ENCODE data around the gene TBX22. TPM values are rescaled to one million over a fixed set of nuclear protein-coding genes. Genes with fewer than 3 reads are reported as not detected.

TBX22 gene, protein sequence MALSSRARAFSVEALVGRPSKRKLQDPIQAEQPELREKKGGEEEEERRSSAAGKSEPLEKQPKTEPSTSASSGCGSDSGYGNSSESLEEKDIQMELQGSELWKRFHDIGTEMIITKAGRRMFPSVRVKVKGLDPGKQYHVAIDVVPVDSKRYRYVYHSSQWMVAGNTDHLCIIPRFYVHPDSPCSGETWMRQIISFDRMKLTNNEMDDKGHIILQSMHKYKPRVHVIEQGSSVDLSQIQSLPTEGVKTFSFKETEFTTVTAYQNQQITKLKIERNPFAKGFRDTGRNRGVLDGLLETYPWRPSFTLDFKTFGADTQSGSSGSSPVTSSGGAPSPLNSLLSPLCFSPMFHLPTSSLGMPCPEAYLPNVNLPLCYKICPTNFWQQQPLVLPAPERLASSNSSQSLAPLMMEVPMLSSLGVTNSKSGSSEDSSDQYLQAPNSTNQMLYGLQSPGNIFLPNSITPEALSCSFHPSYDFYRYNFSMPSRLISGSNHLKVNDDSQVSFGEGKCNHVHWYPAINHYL
- polyA plus RNA-seq = under 1 TPM in 1 of 4 donors, not detected in 3; 0.09 TPM
- long read RNA-seq, donor 1 = 0 reads
- long read RNA-seq, donor 2 = 0 reads
- long read RNA-seq, donor 3 = 0 reads
- long read RNA-seq, donor 4 = 0 reads
- long read RNA-seq, donor 5 = 0 reads
- long read RNA-seq, donor 6 = 0 reads
- long read RNA-seq, donor 7 = 0 reads
- long read RNA-seq, donor 8 = 0 reads
- long read RNA-seq, donor 9 = 0 reads
- long read RNA-seq, donor 10 = 0 reads

DNA sequence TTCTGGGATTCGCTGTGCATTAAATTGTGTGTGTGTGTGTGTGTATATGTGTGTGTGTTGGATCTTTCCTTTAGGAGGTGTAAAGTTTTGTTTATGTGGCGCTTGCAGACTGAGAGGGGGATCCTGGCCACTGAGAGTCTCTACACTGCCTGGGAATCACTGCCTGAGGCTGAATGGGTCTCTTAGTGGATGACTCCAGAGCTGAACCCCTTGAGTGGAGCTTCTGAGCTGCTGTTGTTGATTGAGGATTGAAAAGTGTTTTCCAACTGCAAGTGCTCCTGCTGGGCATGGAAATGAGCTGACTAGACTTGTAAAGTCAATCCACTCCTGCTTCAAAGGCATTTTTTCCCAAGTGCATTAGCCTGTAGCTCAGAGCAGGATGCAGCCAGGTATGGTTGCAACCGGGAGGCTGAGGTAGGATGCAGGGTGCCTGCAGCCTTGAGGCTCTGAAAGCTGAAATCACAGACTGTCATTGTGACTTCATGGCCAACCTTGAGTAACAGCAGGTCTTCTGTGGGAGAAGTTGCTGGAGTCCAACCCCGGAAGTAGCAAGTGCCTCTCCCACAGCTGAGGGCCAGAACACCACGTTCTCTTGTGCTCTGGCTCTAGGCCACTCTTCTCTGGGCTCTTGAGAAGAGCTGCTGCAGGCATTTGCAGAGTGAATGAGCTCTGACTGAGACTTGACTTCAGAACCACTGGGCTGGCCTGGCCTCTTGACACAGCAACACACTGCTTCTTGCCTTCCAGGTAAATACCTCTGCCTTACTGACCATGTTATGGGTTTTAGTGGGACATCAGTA is at the start of gene TBX22:
TSS of gene TBX22 (plus strand) at position 613 of the 800 bp plus-strand sequence. CDS start 7,517 bp downstream, outside the sequence.
- Histone ChIP-seq H3K4me3 (ENCODE audit: low read depth in 1 of 3, low read length in 3 of 3) (no peak within 1 kb of the TSS), H3K9me3 (ENCODE audit: control insufficient read depth in 2 of 2, insufficient read depth in 1 of 2, low read depth in 1 of 2, low read length in 1 of 2) (no peaks in the 10 kb centered on the region), H3K36me3 (ENCODE audit: control insufficient read depth in 3 of 3, insufficient read depth in 2 of 3, low read depth in 1 of 3, low read length in 3 of 3) (no peaks in the 10 kb centered on the region), H3K27ac (ENCODE audit: low read depth in 1 of 3, low read length in 2 of 3) (no peak within 1 kb of the TSS), H3K27me3 (ENCODE audit: control insufficient read depth in 3 of 3, insufficient read depth in 3 of 3, low read length in 3 of 3) (no peaks in the 10 kb centered on the region), H3K4me1 (ENCODE audit: control insufficient read depth in 3 of 3, insufficient read depth in 2 of 3, low read depth in 1 of 3, low read length in 2 of 3) (no peaks in the 10 kb centered on the region)
- FAIRE-seq = no peak
- no peak for DNase-seq
- 42 to 51% (median 45%) methylated on average over 5 of the region's 5 CpGs for WGBS, 3 donors

DNA sequence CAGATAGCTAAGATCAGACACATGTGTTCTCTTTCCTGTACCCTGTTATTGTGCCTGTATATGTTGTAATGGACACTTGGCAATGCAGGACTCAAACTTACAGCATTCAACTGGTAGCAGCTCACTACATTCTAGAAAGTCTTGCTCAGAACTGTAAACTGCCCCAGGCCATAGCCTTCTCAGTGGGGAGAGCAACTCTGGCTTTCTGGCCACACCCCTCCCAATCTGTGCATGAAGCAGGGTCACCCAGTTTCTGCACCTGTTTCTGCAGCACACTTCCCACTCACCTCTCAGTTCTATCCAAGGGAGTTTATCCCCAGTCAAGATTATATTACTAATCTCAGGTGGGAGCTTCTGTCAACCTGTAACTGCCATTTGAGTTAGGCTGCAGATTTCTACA is 38.9 kb upstream of the TBX22 start:
- H3K27me3 ChIP-seq (ENCODE audit: control insufficient read depth in 3 of 3, insufficient read depth in 3 of 3, low read length in 3 of 3) = no peaks in the 10 kb centered on the region
- H3K27ac ChIP-seq (ENCODE audit: low read depth in 1 of 3, low read length in 2 of 3) = no peak overlapping the region
- FAIRE-seq (no peak), DNase-seq (no peak)
- H3K4me1 ChIP-seq (ENCODE audit: control insufficient read depth in 3 of 3, insufficient read depth in 2 of 3, low read depth in 1 of 3, low read length in 2 of 3) = no peaks in the 10 kb centered on the region
- no peak overlapping the region for H3K4me3 ChIP-seq (ENCODE audit: low read depth in 1 of 3, low read length in 3 of 3)
- H3K9me3 ChIP-seq (ENCODE audit: control insufficient read depth in 2 of 2, insufficient read depth in 1 of 2, low read depth in 1 of 2, low read length in 1 of 2) = peaks cover 0 to 6% of the 10 kb centered on the region in 2 donors
- no peaks in the 10 kb centered on the region for H3K36me3 ChIP-seq (ENCODE audit: control insufficient read depth in 3 of 3, insufficient read depth in 2 of 3, low read depth in 1 of 3, low read length in 3 of 3)

DNA sequence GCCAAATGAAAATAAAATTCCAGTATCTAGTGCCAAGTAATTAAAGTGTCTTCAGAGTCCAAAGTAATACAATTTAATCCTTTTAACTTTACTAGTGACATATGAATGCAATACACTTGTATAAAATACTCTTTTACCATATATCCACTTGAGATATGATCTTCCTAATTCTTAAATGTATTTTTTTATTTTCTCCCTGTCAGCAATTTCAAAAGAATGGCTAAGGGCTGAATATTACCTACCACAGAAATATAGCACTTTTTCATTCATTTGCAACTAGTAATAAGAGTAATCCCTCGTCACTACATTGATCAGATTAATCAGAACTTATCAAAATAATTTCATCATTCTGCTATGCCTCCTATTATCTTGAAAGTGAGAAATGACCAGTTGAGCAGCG is 10.1 kb upstream of the TBX22 start:
- DNase-seq (no peak), FAIRE-seq (no peak)
- H3K27ac ChIP-seq (ENCODE audit: low read depth in 1 of 3, low read length in 2 of 3) = no peak overlapping the region
- no peaks in the 10 kb centered on the region for H3K4me1 ChIP-seq (ENCODE audit: control insufficient read depth in 3 of 3, insufficient read depth in 2 of 3, low read depth in 1 of 3, low read length in 2 of 3)
- no peaks in the 10 kb centered on the region for H3K27me3 ChIP-seq (ENCODE audit: control insufficient read depth in 3 of 3, insufficient read depth in 3 of 3, low read length in 3 of 3)
- H3K4me3 ChIP-seq (ENCODE audit: low read depth in 1 of 3, low read length in 3 of 3) = no peak overlapping the region
- WGBS, 3 donors = 29 to 64% (median 44%) methylated on average over 2 of the region's 2 CpGs
- no peaks in the 10 kb centered on the region for H3K9me3 ChIP-seq (ENCODE audit: control insufficient read depth in 2 of 2, insufficient read depth in 1 of 2, low read depth in 1 of 2, low read length in 1 of 2)
- no peaks in the 10 kb centered on the region for H3K36me3 ChIP-seq (ENCODE audit: control insufficient read depth in 3 of 3, insufficient read depth in 2 of 3, low read depth in 1 of 3, low read length in 3 of 3)

DNA sequence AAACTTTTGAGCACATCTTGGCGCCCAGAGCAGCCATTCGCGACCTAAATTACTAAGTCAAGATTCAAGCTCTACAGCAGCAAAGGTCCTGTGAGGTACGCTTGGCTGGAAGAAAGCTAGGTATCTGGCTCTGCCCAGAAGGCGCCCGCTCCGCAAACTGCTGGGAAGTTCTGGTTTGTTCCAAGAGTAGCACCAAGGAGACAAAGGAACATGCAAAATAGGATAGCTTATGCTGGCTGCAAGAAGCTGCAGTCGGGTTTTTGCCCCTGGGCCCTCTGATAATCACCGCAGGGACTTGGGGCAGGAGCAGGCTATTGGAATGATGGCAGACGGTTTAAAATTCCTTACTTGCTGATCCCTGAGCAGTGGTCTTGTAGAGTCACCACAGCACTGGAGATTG is 3.0 kb upstream of the TBX22 start:
- no peaks in the 10 kb centered on the region for H3K36me3 ChIP-seq (ENCODE audit: control insufficient read depth in 3 of 3, insufficient read depth in 2 of 3, low read depth in 1 of 3, low read length in 3 of 3)
- no peak overlapping the region for H3K27ac ChIP-seq (ENCODE audit: low read depth in 1 of 3, low read length in 2 of 3)
- WGBS, 3 donors = 81 to 84% (median 82%) methylated on average over 10 of the region's 10 CpGs
- H3K4me3 ChIP-seq (ENCODE audit: low read depth in 1 of 3, low read length in 3 of 3) = no peak overlapping the region
- no peaks in the 10 kb centered on the region for H3K27me3 ChIP-seq (ENCODE audit: control insufficient read depth in 3 of 3, insufficient read depth in 3 of 3, low read length in 3 of 3)
- H3K9me3 ChIP-seq (ENCODE audit: control insufficient read depth in 2 of 2, insufficient read depth in 1 of 2, low read depth in 1 of 2, low read length in 1 of 2) = no peaks in the 10 kb centered on the region
- H3K4me1 ChIP-seq (ENCODE audit: control insufficient read depth in 3 of 3, insufficient read depth in 2 of 3, low read depth in 1 of 3, low read length in 2 of 3) = no peaks in the 10 kb centered on the region
- DNase-seq (no peak), FAIRE-seq (no peak)

DNA sequence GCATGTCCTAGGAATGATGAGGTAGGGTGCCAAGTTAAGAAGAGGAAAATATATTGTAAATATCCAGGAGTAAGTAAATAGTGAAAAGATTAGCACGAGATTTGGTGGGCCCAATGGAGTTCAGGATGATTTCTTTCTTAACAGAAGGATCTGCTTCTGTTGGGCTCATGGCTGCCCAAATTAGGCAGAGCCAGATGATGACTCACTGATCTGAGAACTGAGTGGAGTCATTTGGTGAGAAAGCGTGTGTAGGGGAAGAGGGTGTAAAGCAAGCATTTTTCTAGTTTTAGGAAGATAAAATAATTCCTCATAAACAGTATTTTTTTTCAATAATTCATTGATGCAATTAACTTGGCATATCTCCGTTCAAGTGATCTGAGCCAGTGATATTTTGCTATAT is 1.6 kb downstream of the TBX22 start:
- no peak for FAIRE-seq
- no peaks in the 10 kb centered on the region for H3K9me3 ChIP-seq (ENCODE audit: control insufficient read depth in 2 of 2, insufficient read depth in 1 of 2, low read depth in 1 of 2, low read length in 1 of 2)
- WGBS, 3 donors = 54 to 72% (median 64%) methylated on average over 3 of the region's 3 CpGs

DNA sequence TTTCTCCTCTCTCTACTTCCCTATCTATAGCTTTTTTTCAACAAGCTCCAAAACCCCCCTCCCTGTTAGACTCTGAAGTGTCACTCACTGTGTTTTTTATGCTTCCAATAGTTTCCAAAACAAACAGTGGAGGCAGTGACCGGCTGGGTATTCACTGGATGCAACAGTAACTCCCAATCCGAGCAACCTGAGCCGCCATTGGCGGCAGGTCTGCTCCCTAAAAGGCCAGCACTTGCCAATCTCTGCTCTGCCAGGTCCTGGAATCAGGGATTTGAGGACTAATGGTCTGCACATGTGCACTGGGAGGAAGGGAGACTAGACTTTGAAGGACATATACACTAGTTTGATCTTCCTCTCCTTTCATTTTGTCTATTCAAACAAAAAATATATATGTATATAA is 7.1 kb downstream of the TBX22 start:
- Histone ChIP-seq H3K36me3 (ENCODE audit: control insufficient read depth in 3 of 3, insufficient read depth in 2 of 3, low read depth in 1 of 3, low read length in 3 of 3) (no peaks in the 10 kb centered on the region), H3K4me3 (ENCODE audit: low read depth in 1 of 3, low read length in 3 of 3) (no peak overlapping the region), H3K9me3 (ENCODE audit: control insufficient read depth in 2 of 2, insufficient read depth in 1 of 2, low read depth in 1 of 2, low read length in 1 of 2) (no peaks in the 10 kb centered on the region), H3K4me1 (ENCODE audit: control insufficient read depth in 3 of 3, insufficient read depth in 2 of 3, low read depth in 1 of 3, low read length in 2 of 3) (no peaks in the 10 kb centered on the region), H3K27me3 (ENCODE audit: control insufficient read depth in 3 of 3, insufficient read depth in 3 of 3, low read length in 3 of 3) (peaks cover 0 to 10% (median 0%) of the 10 kb centered on the region in 3 donors), H3K27ac (ENCODE audit: low read depth in 1 of 3, low read length in 2 of 3) (no peak overlapping the region)
- no peak for DNase-seq
- no peak for FAIRE-seq
- 14 to 48% (median 19%) methylated on average over 4 of the region's 4 CpGs for WGBS, 3 donors

More for the DNA sequence above, 1.6 kb downstream of the TBX22 start:
- no peaks in the 10 kb centered on the region for H3K4me1 ChIP-seq (ENCODE audit: control insufficient read depth in 3 of 3, insufficient read depth in 2 of 3, low read depth in 1 of 3, low read length in 2 of 3)
- H3K4me3 ChIP-seq (ENCODE audit: low read depth in 1 of 3, low read length in 3 of 3) = no peak overlapping the region
- no peak overlapping the region for H3K27ac ChIP-seq (ENCODE audit: low read depth in 1 of 3, low read length in 2 of 3)
- H3K27me3 ChIP-seq (ENCODE audit: control insufficient read depth in 3 of 3, insufficient read depth in 3 of 3, low read length in 3 of 3) = no peaks in the 10 kb centered on the region
- no peak for DNase-seq
- no peaks in the 10 kb centered on the region for H3K36me3 ChIP-seq (ENCODE audit: control insufficient read depth in 3 of 3, insufficient read depth in 2 of 3, low read depth in 1 of 3, low read length in 3 of 3)

DNA sequence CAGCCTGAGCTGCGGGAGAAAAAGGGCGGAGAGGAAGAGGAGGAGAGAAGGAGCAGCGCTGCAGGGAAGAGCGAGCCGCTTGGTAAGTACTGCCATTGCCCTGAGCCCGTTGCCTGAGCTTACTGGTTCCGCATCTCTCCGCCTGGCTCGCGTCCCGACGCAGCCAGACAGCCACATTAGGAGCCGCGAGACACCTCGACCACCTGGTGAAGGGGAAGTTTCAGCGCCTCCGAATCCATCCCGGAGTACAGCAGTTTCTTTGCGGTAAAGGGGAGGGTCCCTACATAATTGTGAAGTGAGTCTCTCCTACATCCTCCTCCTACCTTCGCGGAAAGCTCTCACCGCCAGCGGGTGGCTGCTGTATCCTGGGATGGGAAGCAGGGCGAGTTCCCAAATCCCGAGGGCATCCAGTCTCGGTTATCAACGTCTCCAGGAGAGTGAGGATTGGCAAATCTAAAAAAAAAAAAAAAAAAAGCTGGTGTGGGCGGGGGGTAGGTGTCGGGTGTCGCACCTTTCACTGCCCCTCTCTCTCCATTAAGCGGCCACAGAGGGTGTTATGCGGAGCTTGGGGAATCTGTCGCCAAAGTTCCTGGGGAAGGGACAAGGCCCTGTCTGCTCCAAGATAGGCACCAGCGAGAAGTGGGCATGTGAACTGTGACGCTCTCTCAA is 7.9 kb downstream of the TBX22 start:
- H3K4me1 ChIP-seq (ENCODE audit: control insufficient read depth in 3 of 3, insufficient read depth in 2 of 3, low read depth in 1 of 3, low read length in 2 of 3) = no peaks in the 10 kb centered on the region
- H3K27ac ChIP-seq (ENCODE audit: low read depth in 1 of 3, low read length in 2 of 3) = no peak overlapping the region
- H3K4me3 ChIP-seq (ENCODE audit: low read depth in 1 of 3, low read length in 3 of 3) = peak overlapping the region in 1 of 3 donors; percentile 18
- H3K27me3 ChIP-seq (ENCODE audit: control insufficient read depth in 3 of 3, insufficient read depth in 3 of 3, low read length in 3 of 3) = peaks cover 0 to 10% (median 0%) of the 10 kb centered on the region in 3 donors
- WGBS, 3 donors = 7 to 27% (median 15%) methylated on average over 19 to 35 of the region's 35 CpGs
- DNase-seq = peak in 1 of 2 donors; percentile 7
- no peaks in the 10 kb centered on the region for H3K9me3 ChIP-seq (ENCODE audit: control insufficient read depth in 2 of 2, insufficient read depth in 1 of 2, low read depth in 1 of 2, low read length in 1 of 2)
- no peaks in the 10 kb centered on the region for H3K36me3 ChIP-seq (ENCODE audit: control insufficient read depth in 3 of 3, insufficient read depth in 2 of 3, low read depth in 1 of 3, low read length in 3 of 3)
- FAIRE-seq = no peak

DNA sequence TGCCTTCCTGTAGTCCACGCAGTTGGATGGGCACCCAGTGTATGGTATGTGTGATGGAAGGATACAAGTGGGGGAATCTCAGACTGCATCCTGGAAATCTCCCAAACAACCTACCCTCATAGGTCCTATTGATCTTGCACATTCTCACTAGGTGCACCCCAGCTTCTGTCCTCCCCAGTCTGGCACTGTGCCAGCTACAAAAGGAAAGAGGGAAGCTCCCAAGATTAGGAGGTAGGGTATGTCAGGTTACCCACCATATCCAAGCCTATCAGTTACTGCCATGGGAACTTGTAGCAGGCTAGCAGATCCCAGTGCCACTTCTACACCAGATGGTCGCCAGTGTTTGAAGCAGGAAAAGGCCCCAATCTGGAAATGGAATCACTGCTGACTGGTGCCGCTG is 11.6 kb downstream of the TBX22 start:
- WGBS, 3 donors = 73 to 88% (median 87%) methylated on average over 3 of the region's 3 CpGs
- no peak overlapping the region for H3K4me3 ChIP-seq (ENCODE audit: low read depth in 1 of 3, low read length in 3 of 3)

More for the DNA sequence above, 11.6 kb downstream of the TBX22 start:
- Histone ChIP-seq H3K36me3 (ENCODE audit: control insufficient read depth in 3 of 3, insufficient read depth in 2 of 3, low read depth in 1 of 3, low read length in 3 of 3) (no peaks in the 10 kb centered on the region), H3K9me3 (ENCODE audit: control insufficient read depth in 2 of 2, insufficient read depth in 1 of 2, low read depth in 1 of 2, low read length in 1 of 2) (no peaks in the 10 kb centered on the region), H3K27me3 (ENCODE audit: control insufficient read depth in 3 of 3, insufficient read depth in 3 of 3, low read length in 3 of 3) (peaks cover 0 to 10% (median 0%) of the 10 kb centered on the region in 3 donors), H3K27ac (ENCODE audit: low read depth in 1 of 3, low read length in 2 of 3) (no peak overlapping the region), H3K4me1 (ENCODE audit: control insufficient read depth in 3 of 3, insufficient read depth in 2 of 3, low read depth in 1 of 3, low read length in 2 of 3) (no peaks in the 10 kb centered on the region)
- no peak for DNase-seq
- no peak for FAIRE-seq

All from small intestine (tissue), 16 donors.